MM.1S (cell line): ENCODE results near the gene SUPT3H.

Experiments
- DNase-seq: peaks from one replicate; pipeline ENCODE4 v3.0.0-alpha.2; 2015
- H2AFZ ChIP-seq: fragments of 300-600 bp; sonication (generic); 2 replicates; pipeline ENCODE4 v1.6.0; 2016; ENCODE audit warnings: antibody characterized with exemption, low read length
- H3F3A ChIP-seq: fragments of 300-600 bp; sonication (generic); 2 replicates; pipeline ENCODE4 v1.6.1; 2016; ENCODE audit warnings: mild to moderate bottlenecking, antibody characterized with exemption, low read length, moderate library complexity, mixed read lengths; ENCODE audit not compliant: insufficient read depth
- H3K27ac ChIP-seq: fragments of 300-600 bp; sonication (generic); 2 replicates; pipeline ENCODE4 v1.5.1; 2016; ENCODE audit warnings: mild to moderate bottlenecking, low read length
- H3K27me3 ChIP-seq: fragments of 300-600 bp; sonication (generic); replicated peaks from 2 replicates; pipeline ENCODE4 v1.6.0; 2016; ENCODE audit warnings: low read length; ENCODE audit not compliant: insufficient read depth
- H3K36me3 ChIP-seq: fragments of 300-600 bp; sonication (generic); replicated peaks from 2 replicates; pipeline ENCODE4 v1.6.1; 2016; ENCODE audit warnings: mild to moderate bottlenecking, low read length, mixed read lengths; ENCODE audit not compliant: insufficient read depth
- H3K4me1 ChIP-seq: fragments of 300-600 bp; sonication (generic); 2 replicates; pipeline ENCODE4 v1.6.1; 2016; ENCODE audit warnings: low read length, mixed read lengths
- H3K4me2 ChIP-seq: fragments of 300-600 bp; sonication (generic); 2 replicates; pipeline ENCODE4 v1.6.0; 2016; ENCODE audit warnings: low read depth, low read length
- H3K4me3 ChIP-seq: fragments of 300-600 bp; sonication (generic); 2 replicates; pipeline ENCODE4 v1.5.1; 2016; ENCODE audit warnings: low read length, mixed read lengths
- H3K79me2 ChIP-seq: fragments of 300-600 bp; sonication (generic); 2 replicates; pipeline ENCODE4 v1.6.1; 2016; ENCODE audit warnings: mixed run types, low read length, mixed read lengths
- H3K9ac ChIP-seq: fragments of 300-600 bp; sonication (generic); 2 replicates; pipeline ENCODE4 v1.6.1; 2016; ENCODE audit warnings: low read length, mixed read lengths
- H3K9me2 ChIP-seq: fragments of 300-600 bp; sonication (generic); replicated peaks from 2 replicates; pipeline ENCODE4 v1.6.1; 2016; ENCODE audit warnings: mild to moderate bottlenecking, low read length, mixed read lengths; ENCODE audit not compliant: insufficient read depth
- H3K9me3 ChIP-seq: fragments of 300-600 bp; sonication (generic); replicated peaks from 2 replicates; pipeline ENCODE4 v1.6.1; 2016; ENCODE audit warnings: mild to moderate bottlenecking, low read length, mixed read lengths; ENCODE audit not compliant: insufficient read depth
- H4K20me1 ChIP-seq: fragments of 300-600 bp; sonication (generic); 2 replicates; pipeline ENCODE4 v1.6.1; 2016; ENCODE audit warnings: mild to moderate bottlenecking, low read length, moderate library complexity, mixed read lengths; ENCODE audit not compliant: insufficient read depth
- EZH2 ChIP-seq: fragments of 300-600 bp; sonication (generic); optimal IDR thresholded peaks from 2 replicates; pipeline ENCODE3; 2017; ENCODE audit warnings: low read depth, mild to moderate bottlenecking, antibody characterized with exemption, low read length, mixed read lengths
- EZH2phosphoT487 ChIP-seq: fragments of 300-600 bp; sonication (generic); IDR thresholded peaks from 2 replicates; pipeline ENCODE4 v1.6.1; 2018; ENCODE audit warnings: antibody characterized with exemption, low read length
- TF ChIP-seq, protein P1 (sequence below): fragments of 300-600 bp; sonication (generic); IDR thresholded peaks from 2 replicates; pipeline ENCODE4 v1.5.1; 2016; ENCODE audit warnings: antibody characterized with exemption, low read length, mixed read lengths

Gene SUPT3H

DNA sequence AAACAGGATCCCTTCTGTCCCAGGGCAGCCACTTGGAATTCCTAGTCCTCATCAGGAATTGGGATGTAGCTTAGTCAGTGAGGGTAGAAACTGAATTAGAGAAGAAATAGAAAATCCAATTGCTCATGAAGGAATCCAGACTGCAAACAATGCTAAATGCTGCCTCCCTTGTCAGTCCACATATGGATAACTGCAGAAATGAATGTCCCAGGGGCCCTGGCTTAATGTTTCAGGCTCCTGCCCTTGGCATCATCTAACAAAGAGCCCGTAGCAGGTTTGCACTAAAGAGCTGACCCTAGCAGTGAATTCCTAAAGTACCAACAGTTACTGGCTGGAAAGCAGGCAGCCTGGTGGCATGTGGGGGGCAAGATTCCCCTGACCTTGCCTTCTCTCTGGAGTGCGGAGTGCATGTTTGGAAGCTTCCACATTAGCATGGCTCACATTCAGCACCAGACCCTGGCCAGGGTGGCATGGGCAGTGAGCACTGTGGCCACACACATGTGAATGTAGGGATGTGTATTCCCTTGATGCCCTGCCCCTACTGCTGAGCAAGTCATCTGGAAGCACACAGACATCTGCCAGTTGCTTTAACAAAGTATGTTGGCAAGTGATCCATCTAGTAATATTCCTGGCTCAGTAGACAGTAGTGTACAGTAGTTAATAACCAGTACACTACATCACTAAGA lies 595.7 kb downstream of the SUPT3H start:
- no peaks in the 10 kb centered on the region for H4K20me1 ChIP-seq
- H3K9ac ChIP-seq: no peak overlapping the region
- no peak overlapping the region for H3K4me2 ChIP-seq
- H3K4me3 ChIP-seq: no peak overlapping the region
- no peak overlapping the region for H3K27ac ChIP-seq
- no peaks in the 10 kb centered on the region for H3K4me1 ChIP-seq
- no peaks in the 10 kb centered on the region for H3F3A ChIP-seq
- TF ChIP-seq EZH2: no peak
- TF ChIP-seq, protein P1, sequence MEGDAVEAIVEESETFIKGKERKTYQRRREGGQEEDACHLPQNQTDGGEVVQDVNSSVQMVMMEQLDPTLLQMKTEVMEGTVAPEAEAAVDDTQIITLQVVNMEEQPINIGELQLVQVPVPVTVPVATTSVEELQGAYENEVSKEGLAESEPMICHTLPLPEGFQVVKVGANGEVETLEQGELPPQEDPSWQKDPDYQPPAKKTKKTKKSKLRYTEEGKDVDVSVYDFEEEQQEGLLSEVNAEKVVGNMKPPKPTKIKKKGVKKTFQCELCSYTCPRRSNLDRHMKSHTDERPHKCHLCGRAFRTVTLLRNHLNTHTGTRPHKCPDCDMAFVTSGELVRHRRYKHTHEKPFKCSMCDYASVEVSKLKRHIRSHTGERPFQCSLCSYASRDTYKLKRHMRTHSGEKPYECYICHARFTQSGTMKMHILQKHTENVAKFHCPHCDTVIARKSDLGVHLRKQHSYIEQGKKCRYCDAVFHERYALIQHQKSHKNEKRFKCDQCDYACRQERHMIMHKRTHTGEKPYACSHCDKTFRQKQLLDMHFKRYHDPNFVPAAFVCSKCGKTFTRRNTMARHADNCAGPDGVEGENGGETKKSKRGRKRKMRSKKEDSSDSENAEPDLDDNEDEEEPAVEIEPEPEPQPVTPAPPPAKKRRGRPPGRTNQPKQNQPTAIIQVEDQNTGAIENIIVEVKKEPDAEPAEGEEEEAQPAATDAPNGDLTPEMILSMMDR: no peak
- TF ChIP-seq EZH2phosphoT487: no peak
- no peak overlapping the region for H2AFZ ChIP-seq
- H3K27me3 ChIP-seq: no peaks in the 10 kb centered on the region
- H3K9me3 ChIP-seq: no peaks in the 10 kb centered on the region
- no peak for DNase-seq
- H3K36me3 ChIP-seq: no peaks in the 10 kb centered on the region
- no peaks in the 10 kb centered on the region for H3K9me2 ChIP-seq
- no peaks in the 10 kb centered on the region for H3K79me2 ChIP-seq

DNA sequence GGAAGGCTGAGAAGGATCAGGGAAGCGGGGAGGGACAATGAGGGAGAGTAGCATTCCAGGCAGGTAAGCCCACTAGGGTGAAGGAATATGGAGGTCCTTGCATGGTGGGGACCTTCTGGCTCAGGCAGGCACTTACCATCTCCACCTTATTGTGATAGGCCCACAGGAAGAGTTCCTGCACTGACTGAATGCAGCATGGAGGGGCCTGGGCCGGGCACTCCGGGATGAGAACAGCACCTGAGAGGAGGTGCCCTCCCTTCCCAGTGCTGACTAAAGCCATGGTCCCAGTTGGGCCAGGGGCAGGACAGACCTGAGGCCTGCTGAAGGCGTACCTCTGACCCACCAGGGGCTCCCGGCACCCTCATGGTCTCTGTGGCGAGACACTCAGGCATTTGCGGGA lies 597.6 kb downstream of the SUPT3H start:
- Histone ChIP-seq H3F3A (no peaks in the 10 kb centered on the region), H2AFZ (no peak overlapping the region), H3K9ac (no peak overlapping the region), H3K9me2 (no peaks in the 10 kb centered on the region), H3K36me3 (no peaks in the 10 kb centered on the region), H3K27me3 (no peaks in the 10 kb centered on the region), H3K79me2 (no peaks in the 10 kb centered on the region), H3K4me3 (no peak overlapping the region), H3K4me1 (no peaks in the 10 kb centered on the region), H3K9me3 (no peaks in the 10 kb centered on the region), H3K4me2 (no peak overlapping the region), H3K27ac (no peak overlapping the region), H4K20me1 (no peaks in the 10 kb centered on the region)
- DNase-seq: no peak
- no peak for TF ChIP-seq EZH2phosphoT487

DNA sequence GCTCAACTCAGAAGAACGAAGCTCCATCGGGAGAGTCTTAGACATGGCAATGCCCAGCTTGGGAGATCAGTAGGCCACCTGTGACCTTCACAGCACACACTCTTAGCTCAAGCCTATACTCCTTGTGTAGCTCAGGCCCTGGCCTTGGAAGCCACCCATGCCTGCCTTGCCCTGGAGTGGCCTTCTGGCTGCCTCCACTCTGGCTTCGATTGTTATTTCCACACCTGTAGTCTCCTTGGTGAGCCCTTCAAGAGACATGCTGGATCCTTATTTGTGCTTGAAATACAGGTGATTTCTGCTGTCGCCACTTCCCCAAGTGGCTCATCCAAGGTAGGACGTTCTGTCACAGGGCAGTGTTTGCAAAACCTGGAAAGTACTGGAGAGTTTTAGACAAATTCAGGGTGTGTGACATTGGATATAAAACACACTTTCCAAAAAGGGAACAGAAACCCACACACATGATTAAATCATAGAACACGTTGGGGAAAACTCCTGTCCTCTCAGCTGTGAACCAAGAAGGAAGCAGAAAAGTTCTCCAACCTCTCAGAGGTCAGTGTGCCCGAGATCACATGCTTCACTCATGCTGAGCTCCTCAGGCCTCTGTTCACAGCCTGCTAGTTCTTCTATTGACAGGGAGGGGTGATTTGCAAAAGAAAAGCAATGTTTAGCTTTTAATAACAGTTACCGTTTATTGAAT lies 598.5 kb downstream of the SUPT3H start:
- Histone ChIP-seq H3K4me1 (no peaks in the 10 kb centered on the region), H3K4me3 (no peak overlapping the region), H3K9ac (no peak overlapping the region), H3K4me2 (no peak overlapping the region), H3K36me3 (no peaks in the 10 kb centered on the region), H3K27ac (no peak overlapping the region), H3K79me2 (no peaks in the 10 kb centered on the region), H3F3A (no peaks in the 10 kb centered on the region), H2AFZ (no peak overlapping the region), H3K9me3 (no peaks in the 10 kb centered on the region), H3K9me2 (no peaks in the 10 kb centered on the region), H3K27me3 (no peaks in the 10 kb centered on the region), H4K20me1 (no peaks in the 10 kb centered on the region)
- no peak for TF ChIP-seq EZH2phosphoT487
- TF ChIP-seq, protein P1: no peak
- TF ChIP-seq EZH2: no peak
- no peak for DNase-seq
